ENCODE results near the gene HK3.

The HK3 gene

GRCh38 chr5:176870110-176870591, 29.0 kb downstream of the HK3 start:
- peak; percentile 25 for DNase-seq (ENCODE audit: low spot score)

- DNase-seq (ENCODE audit: low spot score): no peak
Observed at GRCh38 chr5:176869501-176870109, 29.5 kb downstream of the HK3 start.

GRCh38 chr5:176868731-176869130, 30.4 kb downstream of the HK3 start:
- DNase-seq (ENCODE audit: low spot score): no peak

- no peak for DNase-seq (ENCODE audit: low spot score)
Observed at GRCh38 chr5:176868126-176868525, 31.0 kb downstream of the HK3 start.

- DNase-seq (ENCODE audit: low spot score): no peak
Observed at GRCh38 chr5:176866707-176867310, 32.3 kb downstream of the HK3 start.

- no peak for DNase-seq (ENCODE audit: low spot score)
Observed at GRCh38 chr5:176865964-176866363, 33.2 kb downstream of the HK3 start.

- DNase-seq (ENCODE audit: low spot score): no peak
Observed at GRCh38 chr5:176864755-176865154, 34.4 kb downstream of the HK3 start.

- no peak for DNase-seq (ENCODE audit: low spot score)
Observed at GRCh38 chr5:176863765-176864098, 35.4 kb downstream of the HK3 start.

- DNase-seq (ENCODE audit: low spot score): peak; percentile 27
Observed at GRCh38 chr5:176863041-176863764, 35.9 kb downstream of the HK3 start.

GRCh38 chr5:176862330-176862995, 36.7 kb downstream of the HK3 start:
- no peak for DNase-seq (ENCODE audit: low spot score)

- DNase-seq (ENCODE audit: low spot score): no peak
Observed at GRCh38 chr5:176861276-176861675, 37.9 kb downstream of the HK3 start.

GRCh38 chr5:176860381-176860780, 38.8 kb downstream of the HK3 start:
- no peak for DNase-seq (ENCODE audit: low spot score)

- DNase-seq (ENCODE audit: low spot score): no peak
Observed at GRCh38 chr5:176859916-176860315, 39.2 kb downstream of the HK3 start.

- no peak for DNase-seq (ENCODE audit: low spot score)
Observed at GRCh38 chr5:176857894-176858273, 41.3 kb downstream of the HK3 start.

- DNase-seq (ENCODE audit: low spot score): peak; percentile 31
Observed at GRCh38 chr5:176857216-176857893, 41.8 kb downstream of the HK3 start.

GRCh38 chr5:176856746-176857145, 42.4 kb downstream of the HK3 start:
- no peak for DNase-seq (ENCODE audit: low spot score)

- no peak for DNase-seq (ENCODE audit: low spot score)
Observed at GRCh38 chr5:176855598-176855997, 43.5 kb downstream of the HK3 start.

- DNase-seq (ENCODE audit: low spot score): no peak
Observed at GRCh38 chr5:176854164-176854563, 45.0 kb downstream of the HK3 start.

GRCh38 chr5:176853151-176853778, 45.9 kb downstream of the HK3 start:
- no peak for DNase-seq (ENCODE audit: low spot score)

GRCh38 chr5:176851871-176852658, 47.1 kb downstream of the HK3 start:
- no peak for DNase-seq (ENCODE audit: low spot score)

GRCh38 chr5:176851380-176851779, 47.8 kb downstream of the HK3 start:
- DNase-seq (ENCODE audit: low spot score): no peak

Measured in Ammon's horn (tissue), 1 donor.